Omental fat pad (tissue), 4 donors: ENCODE measurements around the gene FEN1. TPM values are rescaled to one million over a fixed set of nuclear protein-coding genes. Genes with fewer than 3 reads are reported as not detected.

Source experiments
- ATAC-seq: fragments of 150-250 bp; one replicate; pipeline ENCODE4 v1.9.1; 2016; ENCODE audit warnings: mild to moderate bottlenecking, moderate library complexity; ENCODE audit not compliant: low FRiP score
- DNase-seq: peaks from one replicate; pipeline ENCODE4 v3.0.0-alpha.2; 2019; ENCODE audit warnings: low spot score
- total RNA-seq, 4 donors: library from RNA; depleted of rRNA; stranded (reverse); fragments of >200 nt; gene quantifications; one replicate each; pipeline ENCODE4 v1.1.0, GENCODE V29; 2016
- TF ChIP-seq, protein P1 (sequence below), 3 donors: fragments of 450-650 bp; IDR thresholded peaks; one replicate each; pipeline ENCODE4 v1.5.1; 2016 to 2017; ENCODE audit warnings: antibody characterized with exemption in 3 of 3, mild to moderate bottlenecking in 3 of 3, moderate library complexity in 2 of 3

FEN1 gene
- total RNA-seq, 4 donors from 2014 or later: 4.7 to 8.9 (median 6.7) TPM

DNA sequence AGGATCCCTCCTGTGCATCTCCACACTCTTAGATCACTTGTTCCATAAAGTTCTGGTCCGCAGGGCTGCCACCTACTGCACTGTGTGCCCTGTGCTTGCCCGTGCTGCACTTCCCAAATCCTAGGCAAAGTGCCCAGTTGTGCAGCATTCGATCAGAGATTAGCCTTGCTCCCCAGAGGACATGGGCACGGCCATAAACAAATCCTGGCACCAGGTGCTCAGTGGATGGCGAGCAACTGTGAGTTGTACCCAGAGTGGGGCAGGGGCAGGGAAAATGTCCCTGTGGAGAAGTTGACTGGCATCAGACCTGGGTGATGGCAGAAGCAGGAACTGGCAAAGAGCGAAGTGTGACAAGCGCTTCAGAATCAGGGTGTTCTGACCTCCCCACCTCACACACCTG, 40.0 kb downstream of the FEN1 start:
- DNase-seq (no peak), ATAC-seq (no peak)
- TF ChIP-seq, protein P1, sequence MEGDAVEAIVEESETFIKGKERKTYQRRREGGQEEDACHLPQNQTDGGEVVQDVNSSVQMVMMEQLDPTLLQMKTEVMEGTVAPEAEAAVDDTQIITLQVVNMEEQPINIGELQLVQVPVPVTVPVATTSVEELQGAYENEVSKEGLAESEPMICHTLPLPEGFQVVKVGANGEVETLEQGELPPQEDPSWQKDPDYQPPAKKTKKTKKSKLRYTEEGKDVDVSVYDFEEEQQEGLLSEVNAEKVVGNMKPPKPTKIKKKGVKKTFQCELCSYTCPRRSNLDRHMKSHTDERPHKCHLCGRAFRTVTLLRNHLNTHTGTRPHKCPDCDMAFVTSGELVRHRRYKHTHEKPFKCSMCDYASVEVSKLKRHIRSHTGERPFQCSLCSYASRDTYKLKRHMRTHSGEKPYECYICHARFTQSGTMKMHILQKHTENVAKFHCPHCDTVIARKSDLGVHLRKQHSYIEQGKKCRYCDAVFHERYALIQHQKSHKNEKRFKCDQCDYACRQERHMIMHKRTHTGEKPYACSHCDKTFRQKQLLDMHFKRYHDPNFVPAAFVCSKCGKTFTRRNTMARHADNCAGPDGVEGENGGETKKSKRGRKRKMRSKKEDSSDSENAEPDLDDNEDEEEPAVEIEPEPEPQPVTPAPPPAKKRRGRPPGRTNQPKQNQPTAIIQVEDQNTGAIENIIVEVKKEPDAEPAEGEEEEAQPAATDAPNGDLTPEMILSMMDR (IDR thresholded peaks at IDR 0.05): no peak

DNA sequence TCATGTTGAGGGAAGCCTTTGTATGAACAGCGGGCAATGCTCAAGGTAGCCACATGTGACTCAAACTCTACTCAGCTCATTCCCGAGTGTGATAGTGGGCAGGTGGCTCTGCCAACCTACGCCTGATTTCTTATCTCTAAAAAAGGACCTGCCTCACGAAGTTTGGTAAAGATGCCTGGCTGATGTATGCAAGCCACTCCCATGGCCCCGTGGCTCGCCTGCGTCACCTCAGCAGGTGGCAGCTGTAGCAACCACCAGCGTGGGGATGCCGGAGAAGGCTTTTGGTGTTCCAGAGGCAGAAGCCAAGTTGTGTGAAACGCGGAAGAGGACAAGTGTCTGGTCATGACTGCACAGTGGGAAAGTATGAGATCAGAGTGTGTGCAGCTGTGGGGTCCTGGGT, 40.8 kb downstream of the FEN1 start:
- TF ChIP-seq, protein P1 (IDR thresholded peaks at IDR 0.05): no peak
- no peak for DNase-seq

DNA sequence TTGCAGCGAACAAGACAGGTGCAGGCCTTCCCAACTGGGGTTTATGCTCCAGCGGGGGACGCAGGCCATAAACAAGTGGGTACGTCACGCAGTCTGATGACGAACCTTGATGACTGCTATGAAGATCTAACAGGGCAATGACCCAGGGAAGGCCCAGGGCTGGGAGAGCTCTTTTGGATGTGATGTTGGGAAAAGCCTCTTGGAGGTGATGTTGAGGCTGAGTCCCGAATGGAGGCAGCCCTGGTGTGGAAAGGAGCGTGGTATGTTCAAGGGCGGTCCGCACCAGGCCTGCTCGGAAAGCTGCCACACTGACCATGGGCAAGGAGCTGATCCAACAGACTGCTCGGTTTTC, 41.2 kb downstream of the FEN1 start:
- ATAC-seq: no peak
- DNase-seq: no peak
- TF ChIP-seq, protein P1 (IDR thresholded peaks at IDR 0.05): no peak

More for the DNA sequence above, 40.8 kb downstream of the FEN1 start:
- no peak for ATAC-seq

DNA sequence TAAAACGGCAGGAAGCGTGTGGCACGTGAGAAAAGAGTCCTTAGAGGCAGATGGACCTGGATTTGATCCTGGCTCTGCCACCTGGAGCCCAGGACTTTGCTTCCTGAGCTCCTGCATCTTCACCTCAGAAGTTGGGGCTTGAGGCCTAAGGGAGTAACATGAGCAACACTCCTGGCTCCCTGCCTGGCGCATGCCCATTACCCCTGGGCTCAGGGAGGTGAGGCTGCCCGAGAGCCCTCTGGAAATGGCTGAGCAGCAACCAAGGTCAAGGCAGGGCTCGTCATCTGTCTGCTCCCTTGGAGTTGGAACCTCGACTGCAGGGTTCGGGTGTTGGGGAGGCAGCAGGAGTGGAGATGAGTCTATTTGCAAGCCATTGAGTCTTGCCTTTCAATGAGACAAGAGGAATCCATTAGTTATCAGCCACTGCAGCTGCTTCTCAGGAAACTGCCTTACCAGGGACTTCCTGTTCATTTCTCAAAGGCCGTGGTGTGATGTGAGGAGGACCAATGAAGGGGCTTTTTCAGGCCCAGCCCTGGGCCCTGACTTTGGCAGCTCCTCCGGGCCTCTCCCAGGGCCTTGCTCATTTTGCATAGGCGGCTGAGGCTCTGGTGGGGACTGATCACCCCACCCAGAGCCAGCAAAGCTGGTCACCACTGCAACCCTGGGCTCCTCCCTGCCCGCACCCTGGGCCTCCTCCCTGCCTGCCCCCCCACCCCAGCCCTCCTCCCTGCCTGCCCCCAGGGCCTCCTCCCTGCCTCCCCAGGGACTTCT, 41.8 kb downstream of the FEN1 start:
- ATAC-seq: no peak

DNA sequence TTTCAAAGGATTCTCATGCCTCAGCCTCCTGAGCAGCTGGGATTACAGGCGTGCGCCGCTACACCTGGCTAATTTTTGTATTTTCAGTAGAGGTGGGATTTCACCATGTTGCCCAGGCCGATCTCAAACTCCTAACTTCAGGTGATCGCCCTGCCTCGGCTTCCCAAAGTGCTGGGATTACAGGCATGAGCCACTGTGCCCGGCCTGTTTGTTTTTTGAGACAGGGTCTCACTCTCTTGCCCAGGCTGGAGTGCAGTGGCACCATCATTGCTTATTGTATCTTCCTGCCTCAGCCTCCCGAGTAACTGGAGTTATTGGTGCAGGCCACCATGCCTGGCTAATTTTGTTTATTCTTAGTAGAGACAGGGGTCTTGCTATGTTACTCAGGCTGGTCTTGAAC, 43.5 kb downstream of the FEN1 start:
- ATAC-seq: no peak
- TF ChIP-seq, protein P1 (IDR thresholded peaks at IDR 0.05): no peak
- no peak for DNase-seq

More for the DNA sequence above, 41.8 kb downstream of the FEN1 start:
- no peak for DNase-seq
- TF ChIP-seq, protein P1 (IDR thresholded peaks at IDR 0.05): no peak

DNA sequence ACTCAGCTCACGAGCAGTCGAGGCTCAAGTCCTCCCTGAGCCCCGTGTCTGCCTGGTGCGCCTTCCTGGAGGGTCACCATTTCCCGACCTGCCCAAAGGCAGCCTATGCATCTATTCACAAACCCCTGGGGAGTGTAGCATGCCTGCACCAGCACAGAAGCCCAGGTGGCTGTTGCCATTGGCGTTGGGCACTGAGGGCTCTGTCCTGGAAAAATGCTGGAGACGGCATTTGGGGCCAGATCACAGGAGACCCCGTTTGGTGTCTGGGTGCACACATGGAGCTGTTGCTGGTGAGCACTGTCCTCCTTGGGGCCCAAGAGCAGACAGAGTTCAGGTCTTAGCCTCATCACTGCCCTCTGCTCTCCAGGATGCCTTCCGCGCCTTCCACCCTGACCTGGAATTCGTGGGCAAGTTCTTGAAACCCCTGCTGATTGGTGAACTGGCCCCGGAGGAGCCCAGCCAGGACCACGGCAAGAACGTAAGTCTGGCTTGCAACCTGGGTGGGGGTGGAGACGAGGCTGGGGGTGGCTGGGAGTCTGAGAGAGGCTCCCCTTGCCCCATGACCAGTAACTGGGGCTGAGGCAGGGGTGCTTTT, 44.8 kb downstream of the FEN1 start:
- DNase-seq: no peak
- TF ChIP-seq, protein P1 (IDR thresholded peaks at IDR 0.05): no peak
- no peak for ATAC-seq

DNA sequence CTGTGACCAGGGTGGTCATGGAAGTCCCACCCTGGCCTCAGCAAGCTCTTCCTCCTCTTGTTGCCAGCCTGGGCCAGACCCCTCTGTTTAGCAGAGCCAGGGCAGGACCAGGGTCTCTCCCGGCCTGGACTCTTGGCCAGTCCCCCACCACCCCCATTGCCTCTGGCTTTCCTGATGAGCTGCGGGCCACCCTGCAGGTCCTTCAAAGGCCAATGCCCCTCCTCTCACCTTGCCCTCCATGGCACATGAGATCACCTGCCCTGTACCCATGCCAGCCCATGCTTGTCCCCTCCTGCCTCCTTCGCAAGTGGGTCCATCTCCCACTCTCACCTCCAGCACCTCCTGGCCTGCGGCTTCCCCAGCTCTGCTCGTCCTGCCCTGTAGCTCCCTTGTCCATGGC, 45.8 kb downstream of the FEN1 start:
- DNase-seq (no peak), ATAC-seq (no peak)
- TF ChIP-seq, protein P1 (IDR thresholded peaks at IDR 0.05): no peak
